GM18873 (cell line): Measurements from ENCODE around the gene PROCR.
"Not testable (repeated sequence)": the region's sequence is repeated elsewhere in the genome, so short reads cannot be mapped to it uniquely, and the experiment has no call there.

Experiments
- ATAC-seq: cut with Tn5 transposase; IDR thresholded peaks from one replicate; pipeline ENCODE4 v1.9.1; 2021; ENCODE audit warnings: mild to moderate bottlenecking, moderate library complexity, moderate number of reproducible peaks; ENCODE audit not compliant: unreplicated experiment, low FRiP score

The PROCR gene

GRCh38 chr20:35191419-35192117, 19.7 kb downstream of the PROCR start:
- ATAC-seq: no peak

DNA sequence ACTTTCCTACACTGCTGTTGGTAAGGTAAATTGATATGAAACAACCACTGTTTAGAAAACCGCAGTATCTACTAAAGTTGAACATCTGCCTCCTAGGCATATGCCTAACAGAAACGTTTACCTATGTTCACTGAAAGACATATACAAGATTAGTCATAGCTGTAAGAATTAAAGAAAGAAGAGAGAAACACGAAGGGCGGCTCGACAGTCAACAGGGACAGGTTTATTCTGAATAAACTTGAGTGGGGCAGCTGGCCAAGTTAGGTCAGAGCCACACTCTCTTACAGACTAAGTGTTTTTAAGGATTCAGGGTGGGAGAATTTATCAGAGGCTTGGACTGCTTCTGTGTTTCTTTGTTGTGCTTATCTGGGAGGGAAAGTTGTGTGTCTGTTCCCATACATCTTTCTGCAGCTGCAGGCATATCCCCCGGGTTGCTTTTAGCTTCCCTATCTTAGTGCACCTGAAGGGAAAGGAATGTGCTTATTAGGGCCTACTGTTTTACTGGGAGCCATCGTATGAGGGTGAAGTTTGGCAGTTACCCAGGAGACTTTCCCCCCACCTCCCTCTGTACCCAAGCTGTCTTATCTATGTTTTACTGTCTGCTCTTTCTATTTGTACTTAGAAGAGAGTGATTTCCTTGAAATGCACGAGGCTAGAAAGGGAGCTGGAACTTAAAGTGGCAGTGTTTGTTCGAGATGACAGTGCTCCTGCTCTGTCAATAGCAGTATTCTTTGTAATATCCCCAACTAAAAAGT, 20.4 kb downstream of the PROCR start:
- ATAC-seq: no peak

GRCh38 chr20:35193031-35193791, 21.3 kb downstream of the PROCR start:
- not testable (repeated sequence) for ATAC-seq

DNA sequence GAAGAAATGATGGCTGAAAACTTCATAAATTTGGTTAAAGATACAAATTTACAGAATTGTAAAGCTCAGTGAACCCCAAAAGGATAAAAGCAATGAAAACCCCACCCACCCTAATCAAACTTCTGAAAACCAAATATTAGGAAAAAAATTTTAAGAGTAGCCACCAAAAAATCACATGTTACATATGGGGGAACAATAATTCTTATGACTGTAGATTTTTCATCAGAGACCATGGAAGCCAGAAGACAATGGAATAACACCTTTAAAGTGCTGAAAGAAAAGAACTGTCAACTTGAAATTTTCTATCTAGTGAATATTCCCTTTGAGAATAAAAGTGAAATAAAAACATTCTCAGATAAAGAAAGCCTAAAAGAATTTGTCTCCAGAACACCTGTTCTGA, 24.4 kb downstream of the PROCR start:
- ATAC-seq: no peak

GRCh38 chr20:35199740-35200139, 27.9 kb downstream of the PROCR start:
- no peak for ATAC-seq

- no peak for ATAC-seq
Observed at GRCh38 chr20:35200267-35200666, 28.4 kb downstream of the PROCR start.

DNA sequence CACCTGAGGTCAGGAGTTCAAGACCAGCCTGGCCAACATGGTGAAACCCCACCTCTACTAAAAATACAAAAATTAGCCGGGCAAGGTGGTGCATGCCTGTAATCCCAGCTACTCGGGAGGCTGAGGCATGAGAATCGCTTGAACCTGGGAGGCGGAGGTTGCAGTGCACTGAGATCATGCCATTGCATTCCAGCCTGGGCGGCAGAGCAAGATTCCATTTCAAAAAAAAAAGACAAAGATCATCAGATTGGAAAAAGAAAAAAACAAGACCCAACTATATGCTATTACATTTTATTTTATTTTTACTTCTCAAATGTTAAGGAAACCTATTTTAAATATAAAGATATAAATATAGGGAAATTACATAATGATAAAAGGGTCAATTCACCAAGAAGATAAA, 29.6 kb downstream of the PROCR start:
- not testable (repeated sequence) for ATAC-seq

GRCh38 chr20:35206802-35207201, 34.9 kb downstream of the PROCR start:
- no peak for ATAC-seq

GRCh38 chr20:35207950-35208611, 36.2 kb downstream of the PROCR start:
- ATAC-seq: no peak

- ATAC-seq: no peak
Observed at GRCh38 chr20:35215066-35215956, 43.4 kb downstream of the PROCR start.

DNA sequence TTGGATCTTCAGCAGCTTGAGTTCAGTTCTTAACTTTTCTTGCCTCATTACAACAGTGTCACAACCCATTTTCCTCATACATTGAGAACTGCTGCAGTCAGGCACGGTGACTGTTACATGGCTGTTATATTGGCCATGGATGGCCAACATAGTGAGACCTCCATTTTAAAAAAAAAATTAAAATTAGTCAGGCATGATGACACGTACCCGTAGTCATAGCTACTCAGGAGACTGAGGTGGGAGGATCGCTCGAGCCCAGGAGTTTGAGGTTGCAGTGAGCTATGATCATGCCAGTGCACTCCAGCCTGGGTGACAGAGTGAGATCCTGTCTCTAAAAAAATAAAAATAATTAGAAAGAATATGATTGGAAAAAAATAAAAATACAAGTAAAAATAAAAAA, 44.7 kb downstream of the PROCR start:
- ATAC-seq: no peak

- ATAC-seq: no peak
Observed at GRCh38 chr20:35223941-35224340, 52.1 kb downstream of the PROCR start.

DNA sequence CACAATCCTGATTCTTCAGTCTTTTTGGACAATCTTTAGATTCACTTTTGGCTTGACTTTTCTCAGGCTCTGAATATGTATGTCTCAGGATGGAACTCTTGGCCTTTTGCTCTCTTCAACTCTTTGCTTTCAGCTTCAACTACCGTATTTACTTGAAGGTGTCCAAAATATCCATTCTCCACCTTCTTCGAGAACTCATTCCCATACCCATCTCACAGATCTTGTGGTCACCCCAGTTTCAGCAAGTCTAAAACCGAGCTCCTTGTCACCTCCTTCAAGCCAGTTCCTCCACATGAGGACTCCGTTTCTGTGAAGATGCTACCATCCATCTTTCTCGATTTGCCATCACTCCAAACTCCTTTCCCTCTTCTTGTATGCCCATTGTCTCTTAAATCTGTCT, 52.7 kb downstream of the PROCR start:
- no peak for ATAC-seq

DNA sequence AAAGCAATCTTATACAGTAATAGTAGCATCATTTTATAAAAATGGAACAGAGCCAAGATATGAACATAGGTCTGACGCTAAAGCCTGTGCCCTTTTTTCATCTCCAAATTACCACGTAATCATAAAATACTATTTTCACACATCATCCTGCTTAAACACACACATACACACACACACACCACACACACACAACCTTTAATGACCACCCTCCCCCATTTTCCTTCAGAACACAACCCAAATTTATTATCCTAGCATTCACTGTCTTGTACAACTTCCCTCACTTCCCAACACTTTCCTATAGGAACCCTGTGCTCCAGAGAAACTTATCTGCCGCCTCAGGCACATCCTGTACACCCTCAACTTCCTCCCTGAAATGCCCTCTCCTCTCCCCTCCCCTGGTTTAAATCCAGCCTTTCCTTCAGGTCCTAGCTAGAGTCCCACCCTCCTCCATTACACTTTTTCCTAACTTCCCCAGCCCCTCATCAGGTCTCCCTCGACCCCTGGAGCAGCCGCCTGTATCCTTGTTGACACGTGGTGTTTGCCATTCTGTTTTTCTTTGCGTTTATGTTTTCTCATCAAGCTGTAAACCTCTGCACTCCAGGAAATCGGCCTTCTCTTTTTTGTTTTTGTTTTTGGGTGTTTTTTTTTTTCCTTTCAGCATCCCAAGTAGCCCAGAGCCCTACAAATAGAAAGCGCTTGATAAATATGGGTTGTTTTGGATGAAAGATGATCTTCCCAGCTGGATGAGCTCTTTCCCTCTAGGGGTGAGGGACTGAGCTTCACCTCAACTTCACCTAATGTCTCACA, 53.6 kb downstream of the PROCR start:
- no peak for ATAC-seq

GRCh38 chr20:35226126-35226883, 54.4 kb downstream of the PROCR start, which contains the start of gene MMP24:
TSS of gene MMP24 (plus strand) at chr20:35226690. CDS start at chr20:35226739, 49 bp downstream.
- no peak for ATAC-seq
